Mesothelial cell of epicardium (in vitro differentiated cells): ENCODE measurements around the gene FAM184A. TPM values are rescaled to one million over a fixed set of nuclear protein-coding genes. Genes with fewer than 3 reads are reported as not detected.

Source experiments
- DNase-seq, 2 experiments: peaks; one replicate each; pipeline ENCODE4 v3.0.0; 2021; ENCODE audit warnings: low spot score in 2 of 2; ENCODE audit not compliant: unreplicated experiment in 2 of 2
- H3K27ac Mint-ChIP-seq: 2 replicates; pipeline ENCODE4 v1.8.0; 2021; ENCODE audit warnings: mixed read lengths
- H3K27me3 Mint-ChIP-seq: 2 replicates; pipeline ENCODE4 v1.8.0; 2021; ENCODE audit warnings: low read depth, mixed read lengths
- H3K36me3 Mint-ChIP-seq: 2 replicates; pipeline ENCODE4 v1.8.0; 2021; ENCODE audit warnings: mixed read lengths
- H3K4me1 Mint-ChIP-seq: 2 replicates; pipeline ENCODE4 v1.8.0; 2021; ENCODE audit warnings: mixed read lengths
- H3K4me3 Mint-ChIP-seq: 2 replicates; pipeline ENCODE4 v1.8.0; 2021; ENCODE audit warnings: mild to moderate bottlenecking, moderate library complexity, mixed read lengths
- H3K9me3 Mint-ChIP-seq: 2 replicates; pipeline ENCODE4 v1.8.0; 2021; ENCODE audit warnings: mixed read lengths
- CTCF ChIP-seq: fragments of 200-600 bp; sonication (generic); IDR thresholded peaks from one replicate; pipeline ENCODE4 v1.5.0; 2021; ENCODE audit warnings: antibody characterized with exemption; ENCODE audit not compliant: unreplicated experiment
- total RNA-seq: library from RNA; stranded (reverse); gene quantifications from 3 replicates; pipeline ENCODE4 v1.2.1, GENCODE V29; 2021

FAM184A gene
- total RNA-seq, 1 donor from 2014 or later = 4.1 TPM

GRCh38 chr6:119043783-119044182 lies 34.7 kb downstream of the FAM184A start:
- Mint-ChIP-seq H3K36me3 (peaks cover 3% of the 10 kb centered on the region), H3K9me3 (peaks cover 17% of the 10 kb centered on the region), H3K4me1 (no peaks in the 10 kb centered on the region), H3K27ac (no peak overlapping the region), H3K27me3 (no peaks in the 10 kb centered on the region), H3K4me3 (no peak overlapping the region)
- no peak for TF ChIP-seq CTCF
- no peak for DNase-seq

GRCh38 chr6:119043265-119043664 lies 35.2 kb downstream of the FAM184A start:
- Mint-ChIP-seq H3K27ac (no peak overlapping the region), H3K4me3 (no peak overlapping the region), H3K36me3 (peaks cover 3% of the 10 kb centered on the region), H3K4me1 (no peaks in the 10 kb centered on the region), H3K9me3 (peaks cover 12% of the 10 kb centered on the region), H3K27me3 (no peaks in the 10 kb centered on the region)
- DNase-seq = no peak
- TF ChIP-seq CTCF = no peak

GRCh38 chr6:119040636-119041035 lies 37.8 kb downstream of the FAM184A start:
- Mint-ChIP-seq H3K27ac (no peak overlapping the region), H3K4me1 (peaks cover 4% of the 10 kb centered on the region), H3K4me3 (no peak overlapping the region), H3K9me3 (no peaks in the 10 kb centered on the region), H3K36me3 (peaks cover 3% of the 10 kb centered on the region), H3K27me3 (no peaks in the 10 kb centered on the region)
- no peak for DNase-seq
- TF ChIP-seq CTCF = no peak

- no peak overlapping the region for H3K27ac Mint-ChIP-seq
- TF ChIP-seq CTCF = no peak
- no peaks in the 10 kb centered on the region for H3K9me3 Mint-ChIP-seq
- H3K36me3 Mint-ChIP-seq = peaks cover 3% of the 10 kb centered on the region
- no peak for DNase-seq
- no peak overlapping the region for H3K4me3 Mint-ChIP-seq
- H3K27me3 Mint-ChIP-seq = no peaks in the 10 kb centered on the region
- peaks cover 8% of the 10 kb centered on the region for H3K4me1 Mint-ChIP-seq
Observed at GRCh38 chr6:119040229-119040628, 38.2 kb downstream of the FAM184A start.

GRCh38 chr6:119037941-119038623 lies 40.4 kb downstream of the FAM184A start:
- no peaks in the 10 kb centered on the region for H3K27me3 Mint-ChIP-seq
- peaks cover 3% of the 10 kb centered on the region for H3K36me3 Mint-ChIP-seq
- DNase-seq = no peak
- H3K27ac Mint-ChIP-seq = no peak overlapping the region
- H3K9me3 Mint-ChIP-seq = no peaks in the 10 kb centered on the region
- no peak for TF ChIP-seq CTCF
- H3K4me1 Mint-ChIP-seq = peaks cover 17% of the 10 kb centered on the region
- H3K4me3 Mint-ChIP-seq = no peak overlapping the region
